ENCODE measurements around the gene PUS1. TPM values are rescaled to one million over a fixed set of nuclear protein-coding genes. Genes with fewer than 3 reads are reported as not detected.

PUS1 gene
- total and polyA plus RNA-seq, 2 of the 8 experiments (the other 6 are each of a cell fraction or from before 2014, with no cell fraction given), result 48.1 to 81.2 TPM

- Histone ChIP-seq H4K5ac (ENCODE audit: insufficient read length, low read depth, low read length) (no peak overlapping the region), H3K23me2 (ENCODE audit: low read depth, low read length) (no peaks in the 10 kb centered on the region), H3K4me1 (replicated peaks in 1 of 4; ENCODE audit: control insufficient read depth in 3 of 4, insufficient read depth in 4 of 4, low read length in 3 of 4) (peaks cover 4 to 9% (median 5%) of the 10 kb centered on the region in 4 experiments), H3K79me1 (ENCODE audit: low read depth, low read length) (no peaks in the 10 kb centered on the region), H3K27me3 (replicated peaks in 1 of 4; ENCODE audit: control insufficient read depth in 3 of 4, extremely low read depth in 1 of 4, insufficient read depth in 3 of 4, low read length in 3 of 4) (no peaks in the 10 kb centered on the region), H3K4me2 (ENCODE audit: insufficient read depth in 1 of 2, low read depth in 2 of 2, low read length in 2 of 2) (no peak overlapping the region), H2AK5ac (ENCODE audit: low read depth, low read length) (no peak overlapping the region), H4K20me1 (replicated peaks in 1 of 2; ENCODE audit: control insufficient read depth in 1 of 2, insufficient read depth in 2 of 2, low read length in 2 of 2) (no peaks in the 10 kb centered on the region), H3K4me3 (ENCODE audit: extremely low read depth in 1 of 4, insufficient read depth in 2 of 4, low read depth in 3 of 4, low read length in 4 of 4) (no peak overlapping the region), H3K79me2 (ENCODE audit: control insufficient read depth in 1 of 2, insufficient read depth in 2 of 2, low read length in 2 of 2) (no peaks in the 10 kb centered on the region), H2BK120ac (replicated peaks; ENCODE audit: low read depth, low read length) (no peak overlapping the region), H2AFZ (ENCODE audit: low read length) (no peak overlapping the region), H2BK15ac (ENCODE audit: low read length) (no peak overlapping the region), H3K23ac (ENCODE audit: insufficient read length) (no peak overlapping the region), H3K18ac (ENCODE audit: extremely low read depth, low read length) (no peak overlapping the region), H3K9me3 (ENCODE audit: insufficient read depth in 2 of 2, low read depth in 1 of 2, low read length in 1 of 2) (no peaks in the 10 kb centered on the region), H3K14ac (ENCODE audit: insufficient read length) (no peak overlapping the region), H3K27ac (ENCODE audit: low read depth, low read length) (no peak overlapping the region), H2BK5ac (ENCODE audit: low read depth, low read length) (no peak overlapping the region), H2BK20ac (ENCODE audit: low read length) (no peak overlapping the region), H4K8ac (ENCODE audit: extremely low read depth, insufficient read depth, low read length) (no peak overlapping the region), H2BK12ac (ENCODE audit: low read depth, low read length) (no peak overlapping the region), H3K4ac (replicated peaks; ENCODE audit: insufficient read length, low read depth, low read length) (no peak overlapping the region), H3K56ac (replicated peaks; ENCODE audit: insufficient read length, low read depth, low read length) (no peak overlapping the region), H4K91ac (replicated peaks; ENCODE audit: insufficient read length, low read length) (no peak overlapping the region), H3K36me3 (ENCODE audit: control insufficient read depth in 2 of 4, insufficient read depth in 4 of 4, low read length in 3 of 4) (peaks cover 4 to 55% (median 17%) of the 10 kb centered on the region in 4 experiments; a peak in 5 of 8 replicates), H3K9ac (replicated peaks in 1 of 4; ENCODE audit: extremely low read depth in 1 of 4, low read depth in 3 of 4, low read length in 3 of 4) (no peak overlapping the region)
- no peak for TF ChIP-seq EZH2 (IDR thresholded peaks at IDR 0.05; ENCODE audit: low read depth, low read length, severe bottlenecking)
- TF ChIP-seq SP4 (IDR thresholded peaks at IDR 0.05; ENCODE audit: low read length), result no peak
- TF ChIP-seq BRCA1 (IDR thresholded peaks at IDR 0.05; ENCODE audit: low read depth, low read length), result no peak
- TF ChIP-seq POLR2AphosphoS5 (IDR thresholded peaks at IDR 0.05; ENCODE audit: low read depth, low read length), result no peak
- TF ChIP-seq FOSL1 (IDR thresholded peaks at IDR 0.05; ENCODE audit: insufficient read depth, low read depth, low read length), result no peak
- no peak for TF ChIP-seq RAD21 (IDR thresholded peaks at IDR 0.05 in 1 of 2, conservative IDR thresholded peaks at IDR 0.05 in 1 of 2; ENCODE audit: low read depth in 2 of 2, low read length in 2 of 2)
- TF ChIP-seq SIRT6 (IDR thresholded peaks at IDR 0.05; ENCODE audit: low read length), result no peak
- TF ChIP-seq POU5F1 (IDR thresholded peaks at IDR 0.05; ENCODE audit: low read depth, low read length), result no peak
- no peak for TF ChIP-seq EGR1 (IDR thresholded peaks at IDR 0.05; ENCODE audit: borderline replicate concordance, low read depth, low read length)
- TF ChIP-seq NRF1 (IDR thresholded peaks at IDR 0.05; ENCODE audit: low read depth, low read length), result no peak
- CTCF ChIA-PET (ENCODE audit: partially characterized antibody), result interaction anchor here (0.6 to 1.3 kb wide), 2 partner anchors 16 to 438 kb away, joined by 3 read pairs; no protein-coding TSS in a partner anchor
- FAIRE-seq (no peak), DNase-seq (ENCODE audit: low read depth in 1 of 2, low spot score in 2 of 2) (no peak)
- WGBS, 2 experiments (ENCODE audit: extremely low coverage in 1 of 2, insufficient coverage in 1 of 2, insufficient read length in 1 of 2, insufficient replicate concordance in 2 of 2, low coverage in 1 of 2, low lambda C conversion rate in 2 of 2, missing lambda C conversion rate in 1 of 2), result 97% methylated on average over 3 of the region's 3 CpGs; no CpG with 5 or more reads in 1 of the 2 experiments
- POLR2A ChIA-PET (ENCODE audit: partially characterized antibody), result interaction anchor here (0.9 kb wide), 2 partner anchors 31 to 57 kb away, joined by 3 to 4 read pairs; no protein-coding TSS in a partner anchor
Measured at GRCh38 chr12:131984334-131984733, 55.3 kb downstream of the PUS1 start.
